ENCODE data around the gene CTNNA2. TPM values are rescaled to one million over a fixed set of nuclear protein-coding genes. Genes with fewer than 3 reads are reported as not detected.

CTNNA2 gene
- total RNA-seq, 1 donor from 2014 or later = not detected

GRCh38 chr2:80501874-80502624 is 989.2 kb downstream of the CTNNA2 start:
- no peaks in the 10 kb centered on the region for H3K36me3 ChIP-seq
- TF ChIP-seq, protein P1, sequence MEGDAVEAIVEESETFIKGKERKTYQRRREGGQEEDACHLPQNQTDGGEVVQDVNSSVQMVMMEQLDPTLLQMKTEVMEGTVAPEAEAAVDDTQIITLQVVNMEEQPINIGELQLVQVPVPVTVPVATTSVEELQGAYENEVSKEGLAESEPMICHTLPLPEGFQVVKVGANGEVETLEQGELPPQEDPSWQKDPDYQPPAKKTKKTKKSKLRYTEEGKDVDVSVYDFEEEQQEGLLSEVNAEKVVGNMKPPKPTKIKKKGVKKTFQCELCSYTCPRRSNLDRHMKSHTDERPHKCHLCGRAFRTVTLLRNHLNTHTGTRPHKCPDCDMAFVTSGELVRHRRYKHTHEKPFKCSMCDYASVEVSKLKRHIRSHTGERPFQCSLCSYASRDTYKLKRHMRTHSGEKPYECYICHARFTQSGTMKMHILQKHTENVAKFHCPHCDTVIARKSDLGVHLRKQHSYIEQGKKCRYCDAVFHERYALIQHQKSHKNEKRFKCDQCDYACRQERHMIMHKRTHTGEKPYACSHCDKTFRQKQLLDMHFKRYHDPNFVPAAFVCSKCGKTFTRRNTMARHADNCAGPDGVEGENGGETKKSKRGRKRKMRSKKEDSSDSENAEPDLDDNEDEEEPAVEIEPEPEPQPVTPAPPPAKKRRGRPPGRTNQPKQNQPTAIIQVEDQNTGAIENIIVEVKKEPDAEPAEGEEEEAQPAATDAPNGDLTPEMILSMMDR (IDR thresholded peaks at IDR 0.05) = no peak
- intact Hi-C loops (cut with DNase I) = no loop called here
- no peak for DNase-seq
- ATAC-seq = no peak
- no peak overlapping the region for H3K27ac ChIP-seq
- H3K9me3 ChIP-seq = no peaks in the 10 kb centered on the region
- H3K4me3 ChIP-seq = no peak overlapping the region
- H3K4me1 ChIP-seq = no peaks in the 10 kb centered on the region
- H3K27me3 ChIP-seq = no peaks in the 10 kb centered on the region

DNA sequence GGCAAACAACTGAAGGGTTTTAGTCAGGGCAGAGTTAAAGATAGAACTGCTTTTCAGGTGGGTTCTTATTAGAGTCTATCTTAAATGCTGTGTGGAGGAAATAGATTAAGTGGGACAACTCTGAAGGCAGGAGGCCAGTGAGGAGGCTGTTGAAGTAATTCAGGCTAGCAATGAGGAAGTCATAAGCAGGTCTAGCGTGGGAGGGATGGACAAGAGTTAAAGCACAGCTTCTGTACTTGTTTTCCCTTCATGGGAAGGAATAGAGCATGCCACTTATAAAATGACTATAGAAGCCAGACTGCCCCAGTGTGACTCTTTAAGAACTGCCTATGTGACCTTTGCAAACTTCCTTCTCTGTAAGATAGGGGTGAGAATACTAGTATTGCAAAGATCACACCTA is 993.7 kb downstream of the CTNNA2 start:
- Histone ChIP-seq H3K4me3 (no peak overlapping the region), H3K27me3 (no peaks in the 10 kb centered on the region), H3K4me1 (no peaks in the 10 kb centered on the region), H3K9me3 (no peaks in the 10 kb centered on the region), H3K27ac (no peak overlapping the region), H3K36me3 (no peaks in the 10 kb centered on the region)
- TF ChIP-seq, protein P1 (IDR thresholded peaks at IDR 0.05) = no peak
- intact Hi-C loops (cut with DNase I) = no loop called here
- DNase-seq (no peak), ATAC-seq (no peak)

DNA sequence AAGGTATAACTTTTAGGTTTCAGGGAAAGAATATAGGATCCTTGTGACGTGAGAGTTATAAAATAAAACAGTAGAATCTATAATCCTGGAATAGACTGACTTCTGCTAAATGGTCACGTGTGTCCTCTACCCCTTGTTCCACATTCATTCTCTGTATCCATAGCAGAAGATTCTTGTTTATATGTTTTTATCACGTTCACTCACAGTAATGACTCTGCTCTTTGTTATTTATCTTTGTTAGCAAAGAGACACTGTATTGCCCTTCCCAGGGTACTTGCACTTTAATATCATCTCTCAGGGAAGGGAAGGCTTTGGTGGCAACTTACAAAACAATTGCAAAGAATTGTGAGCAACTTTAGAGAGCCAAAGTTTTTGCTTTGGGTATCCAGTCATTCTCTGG is 997.9 kb downstream of the CTNNA2 start:
- ATAC-seq (no peak), DNase-seq (no peak)
- intact Hi-C loops (cut with DNase I) = no loop called here
- no peak overlapping the region for H3K27ac ChIP-seq
- H3K4me3 ChIP-seq = no peak overlapping the region
- TF ChIP-seq, protein P1 (IDR thresholded peaks at IDR 0.05) = no peak
- H3K36me3 ChIP-seq = no peaks in the 10 kb centered on the region
- H3K4me1 ChIP-seq = no peaks in the 10 kb centered on the region
- no peaks in the 10 kb centered on the region for H3K9me3 ChIP-seq
- H3K27me3 ChIP-seq = no peaks in the 10 kb centered on the region

DNA sequence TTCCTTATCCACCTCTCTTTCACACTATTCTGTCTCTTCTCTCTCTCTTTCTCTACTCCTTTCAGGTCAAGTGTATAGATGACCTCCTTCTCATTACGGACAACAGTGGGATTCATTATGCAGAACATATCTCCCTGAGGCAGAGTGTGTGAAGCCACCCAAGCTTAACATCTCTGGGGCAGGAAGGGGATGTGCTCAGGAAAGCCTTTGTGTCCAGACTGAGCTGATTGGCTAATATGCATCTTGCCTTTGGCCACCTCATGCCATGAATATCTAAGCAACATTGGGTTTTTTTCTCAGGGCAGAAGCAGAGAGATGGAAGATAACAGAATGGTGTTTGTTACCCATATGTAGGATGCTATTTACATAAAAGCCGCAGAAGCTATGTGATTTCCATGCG is 1003.1 kb downstream of the CTNNA2 start:
- ATAC-seq = no peak
- Histone ChIP-seq H3K9me3 (no peaks in the 10 kb centered on the region), H3K36me3 (no peaks in the 10 kb centered on the region), H3K4me3 (no peak overlapping the region), H3K27ac (no peak overlapping the region), H3K4me1 (no peaks in the 10 kb centered on the region), H3K27me3 (no peaks in the 10 kb centered on the region)
- TF ChIP-seq, protein P1 (IDR thresholded peaks at IDR 0.05) = no peak
- intact Hi-C loops (cut with DNase I) = no loop called here
- no peak for DNase-seq

GRCh38 chr2:80517316-80517715 is 1004.5 kb downstream of the CTNNA2 start:
- no peaks in the 10 kb centered on the region for H3K27me3 ChIP-seq
- ATAC-seq (no peak), DNase-seq (no peak)
- TF ChIP-seq, protein P1 (IDR thresholded peaks at IDR 0.05) = no peak
- H3K4me3 ChIP-seq = no peak overlapping the region
- H3K36me3 ChIP-seq = no peaks in the 10 kb centered on the region
- H3K4me1 ChIP-seq = no peaks in the 10 kb centered on the region
- H3K27ac ChIP-seq = no peak overlapping the region
- H3K9me3 ChIP-seq = no peaks in the 10 kb centered on the region
- intact Hi-C loops (cut with DNase I) = no loop called here

Data from upper lobe of right lung (tissue), 1 donor.